SK-N-MC (cell line): Measurements from ENCODE around the gene FRMD3.

ENCODE experiments used
- EZH2 ChIP-seq: fragments of 200-600 bp; sonication (generic); IDR thresholded peaks from one replicate; pipeline ENCODE4 v1.6.1; 2017; ENCODE audit warnings: antibody characterized with exemption
- FOXP2 ChIP-seq: optimal IDR thresholded peaks from 2 replicates; pipeline ENCODE3; 2011; ENCODE audit warnings: mild to moderate bottlenecking, moderate library complexity; ENCODE audit not compliant: insufficient read depth; ENCODE audit errors: extremely low read length, control extremely low read depth
- POLR2AphosphoS5 ChIP-seq: IDR thresholded peaks from 2 replicates; pipeline ENCODE4 v1.6.1; 2012; ENCODE audit warnings: mild to moderate bottlenecking, low read depth, low read length, borderline replicate concordance

DNA sequence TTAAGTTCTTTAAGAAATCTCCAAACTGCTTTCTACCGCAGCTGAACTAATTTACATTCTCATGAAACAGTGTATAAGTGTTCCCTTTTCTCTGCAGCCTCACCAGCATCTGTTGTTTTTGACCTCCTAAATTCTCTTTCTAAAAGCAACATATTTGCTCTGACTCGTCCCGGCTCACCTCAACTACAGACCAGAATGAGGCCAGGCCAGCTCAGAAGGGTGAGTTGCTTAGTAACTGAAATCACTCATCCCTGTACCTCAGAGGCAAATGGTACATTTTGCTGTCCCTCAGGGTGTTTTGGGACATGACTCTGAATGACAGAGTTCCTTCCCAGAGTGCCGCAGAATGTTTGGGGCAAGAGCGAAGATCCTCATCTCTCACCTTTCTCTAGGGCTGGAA, 127.5 kb downstream of the FRMD3 start:
- no peak for TF ChIP-seq POLR2AphosphoS5
- TF ChIP-seq EZH2 = no peak
- TF ChIP-seq FOXP2 = no peak
